ENCODE data around the gene WWP2.

Gene WWP2

GRCh38 chr16:69906838-69907401 lies 144.8 kb downstream of the WWP2 start (continued):
- TF ChIP-seq ZBTB44 (tag by site-specific recombination; IDR thresholded peaks at IDR 0.05): no peak
- no peak for TF ChIP-seq ZNF624 (tag by site-specific recombination; IDR thresholded peaks at IDR 0.05)
- TF ChIP-seq ZNF133 (tag by site-specific recombination; IDR thresholded peaks at IDR 0.05): no peak
- TF ChIP-seq ZNF610 (tag by site-specific recombination; IDR thresholded peaks at IDR 0.05; ENCODE audit: borderline replicate concordance): no peak
- no peak for TF ChIP-seq ZNF239 (tag by site-specific recombination; IDR thresholded peaks at IDR 0.05)

GRCh38 chr16:69909043-69909442 lies 146.9 kb downstream of the WWP2 start:
- H3K36me3 ChIP-seq (ENCODE audit: control insufficient read depth in 2 of 2, insufficient read depth in 1 of 2, low read length in 2 of 2): peaks cover 0 to 25% of the 10 kb centered on the region in 2 experiments; a peak in 1 of 3 replicates
- no peak overlapping the region for H3K27ac ChIP-seq (ENCODE audit: extremely low read depth, low read depth, low read length)
- ChIA-PET POLR2A (no interaction called here), CTCF (interaction anchor here (1.6 kb wide), 1 partner anchor 13 kb away, joined by 4 read pairs; no protein-coding TSS in a partner anchor)
- H3K4me3 ChIP-seq (ENCODE audit: low read depth, low read length): no peak overlapping the region
- H3K9me3 ChIP-seq (ENCODE audit: control insufficient read depth, insufficient read depth, low read depth, low read length): no peaks in the 10 kb centered on the region
- H3K4me1 ChIP-seq (ENCODE audit: control insufficient read depth, insufficient read depth, low read length): no peaks in the 10 kb centered on the region
- TF ChIP-seq ZNF324 (tag by site-specific recombination; IDR thresholded peaks at IDR 0.05) (no peak), ZNF513 (tag by site-specific recombination; IDR thresholded peaks at IDR 0.05) (no peak), SALL2 (tag by site-specific recombination; IDR thresholded peaks at IDR 0.05; ENCODE audit: borderline replicate concordance) (no peak), HIC1 (tag by site-specific recombination; IDR thresholded peaks at IDR 0.05) (no peak), ZNF692 (tag by site-specific recombination; IDR thresholded peaks at IDR 0.05) (no peak), ZNF529 (tag by site-specific recombination; IDR thresholded peaks at IDR 0.05; ENCODE audit: insufficient replicate concordance) (no peak), PBX3 (CRISPR knock-in tag; IDR thresholded peaks at IDR 0.05) (no peak), ZNF24 (tag by site-specific recombination; IDR thresholded peaks at IDR 0.05) (no peak), RBAK (tag by site-specific recombination; IDR thresholded peaks at IDR 0.05) (no peak), ZNF398 (tag by site-specific recombination; IDR thresholded peaks at IDR 0.05) (no peak), PATZ1 (tag by site-specific recombination; IDR thresholded peaks at IDR 0.05) (no peak), ZNF639 (tag by site-specific recombination; IDR thresholded peaks at IDR 0.05) (no peak), ZNF280C (tag by site-specific recombination; IDR thresholded peaks at IDR 0.05) (no peak), ZNF174 (tag by site-specific recombination; IDR thresholded peaks at IDR 0.05) (no peak)

Measured in HEK293 (cell line).